Measurements from ENCODE around the gene SSX2IP.
"Not testable (repeated sequence)": the region's sequence is repeated elsewhere in the genome, so short reads cannot be mapped to it uniquely, and the experiment has no call there.

The SSX2IP gene

DNA sequence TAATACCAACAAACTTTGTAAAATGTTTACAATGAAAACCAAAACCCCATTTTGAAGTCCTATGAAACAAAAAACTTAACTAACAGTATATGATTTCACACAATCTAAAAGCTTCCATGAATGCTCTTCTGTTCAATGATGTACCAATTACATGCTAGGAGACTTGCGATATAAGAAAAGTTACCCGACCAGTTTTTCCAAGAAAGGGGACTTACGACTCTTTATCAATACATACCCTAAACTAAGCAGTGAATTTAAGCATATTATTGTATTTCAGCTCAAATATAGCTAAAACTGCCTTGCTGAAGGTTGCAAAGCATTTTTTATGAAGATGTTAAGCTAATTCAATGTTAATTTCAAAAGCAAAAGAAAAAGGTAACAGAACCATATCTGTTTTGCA lies 15.6 kb downstream of the SSX2IP start:
- no peak for DNase-seq

GRCh38 chr1:84674021-84674420 lies 16.2 kb downstream of the SSX2IP start:
- no peak for DNase-seq

DNA sequence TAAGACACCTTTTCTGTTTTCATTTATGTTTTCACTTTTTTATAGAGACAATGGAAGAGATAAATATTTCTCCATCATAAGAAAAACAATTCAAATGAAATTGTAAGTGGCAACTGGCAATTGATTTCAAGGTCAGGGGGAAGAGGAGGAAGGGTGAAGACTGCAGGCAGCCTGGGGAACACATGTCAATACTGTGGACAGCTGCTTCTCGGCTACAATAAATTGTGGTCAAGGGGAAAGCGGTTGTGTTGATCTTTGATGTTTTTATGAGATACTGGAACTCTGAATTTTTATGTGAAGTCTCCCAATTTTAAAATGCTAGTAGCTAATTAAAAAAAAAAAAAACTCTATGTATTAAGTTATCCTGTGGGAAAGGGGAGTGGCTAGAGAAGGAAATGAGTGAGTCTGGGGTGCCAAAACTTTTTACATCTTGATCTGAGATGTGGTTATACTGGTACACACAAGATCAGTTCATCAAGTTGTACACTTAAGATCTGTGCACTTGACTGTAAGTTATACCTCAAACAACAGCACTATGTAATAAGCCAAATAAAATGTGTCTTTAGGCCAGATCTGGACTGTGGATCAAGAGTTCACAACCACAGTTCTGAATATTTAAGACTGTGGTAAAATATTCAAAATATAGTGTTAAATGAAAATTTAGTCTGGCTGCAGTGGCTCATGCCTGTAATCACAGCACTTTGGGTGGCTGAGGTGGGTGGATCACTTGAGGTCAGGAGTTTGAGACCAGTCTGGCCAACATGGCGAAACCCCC lies 18.0 kb downstream of the SSX2IP start:
- DNase-seq = no peak

- DNase-seq = no peak
These were observed 20.4 kb downstream of the SSX2IP start for GRCh38 chr1:84669831-84670230.

DNA sequence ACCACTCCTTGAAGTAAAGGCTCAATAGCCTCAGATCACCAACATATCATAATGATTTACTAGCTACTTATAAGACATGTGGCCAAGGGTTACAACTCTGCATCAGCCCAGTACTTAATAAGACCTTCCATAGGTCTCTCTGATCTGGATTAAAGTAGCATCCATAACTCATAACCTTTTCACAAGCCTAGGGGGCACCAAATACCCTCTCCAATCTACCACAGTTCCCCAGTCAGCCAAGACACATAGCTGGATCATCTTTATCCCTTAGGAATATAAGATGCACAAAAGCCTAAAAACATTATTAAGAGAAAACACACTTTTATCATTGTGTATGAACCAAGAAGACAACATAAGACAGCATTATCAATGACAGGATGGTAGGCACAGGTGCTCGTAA lies 22.1 kb downstream of the SSX2IP start:
- DNase-seq = no peak

GRCh38 chr1:84665703-84666317 lies 24.5 kb downstream of the SSX2IP start:
- no peak for DNase-seq

- no peak for DNase-seq
These were observed 37.1 kb downstream of the SSX2IP start for GRCh38 chr1:84653130-84653677.

GRCh38 chr1:84644472-84644871 lies 45.8 kb downstream of the SSX2IP start:
- DNase-seq = no peak

DNA sequence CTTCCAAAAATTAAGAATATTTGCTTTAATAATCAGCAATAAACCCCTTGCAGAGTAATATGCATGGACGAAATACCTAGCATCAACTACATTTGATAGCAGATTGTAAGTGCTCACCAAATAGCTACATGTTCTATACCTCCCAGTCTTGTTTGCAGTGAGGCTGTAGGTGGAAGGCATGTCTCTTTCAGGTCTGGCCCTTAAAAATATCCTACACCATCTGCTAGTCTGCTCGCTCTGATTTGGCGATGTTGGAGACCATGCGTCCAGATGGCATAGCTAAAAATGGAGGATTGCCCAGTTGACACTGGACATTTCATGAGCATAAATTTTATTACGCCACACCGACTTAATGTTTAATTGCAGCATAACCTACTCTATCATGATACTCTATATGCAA lies 47.1 kb downstream of the SSX2IP start:
- no peak for DNase-seq

DNA sequence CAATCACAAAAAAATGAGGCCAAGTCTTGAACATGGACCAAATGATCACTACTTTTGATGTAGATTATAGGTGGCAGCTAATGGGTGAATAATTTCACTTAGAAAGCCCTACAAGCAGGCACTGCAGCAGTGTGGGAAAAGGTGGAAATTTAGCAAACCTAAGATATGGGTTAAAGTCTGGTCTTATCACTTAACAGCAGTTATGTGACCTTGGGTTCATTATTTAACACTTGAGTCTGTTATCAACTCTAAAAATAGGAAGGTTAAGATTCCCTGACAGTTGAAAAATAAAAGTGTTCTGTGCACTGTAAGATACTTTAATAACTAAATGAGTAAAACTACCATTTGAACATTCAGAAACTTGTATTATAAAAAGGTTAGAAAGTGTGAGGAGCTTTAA lies 47.5 kb downstream of the SSX2IP start:
- no peak for DNase-seq

DNA sequence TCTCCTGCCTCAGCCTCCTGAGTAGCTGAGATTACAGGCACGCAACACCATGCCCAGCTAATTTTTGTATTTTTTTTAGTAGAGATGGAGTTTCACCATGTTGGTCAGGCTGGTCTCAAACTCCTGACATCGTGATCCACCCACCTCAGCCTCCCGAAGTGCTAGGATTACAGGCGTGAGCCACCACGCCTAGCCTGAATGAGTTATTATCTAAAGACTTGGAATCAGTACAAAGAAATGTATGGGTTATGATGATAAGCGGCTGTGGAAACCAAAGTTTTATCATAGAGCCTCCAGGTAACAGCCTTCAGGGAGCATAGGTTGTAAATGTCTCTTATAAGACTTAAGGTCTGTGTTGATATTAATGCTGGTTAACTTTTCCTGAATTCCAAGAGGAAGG lies 50.5 kb downstream of the SSX2IP start:
- DNase-seq = not testable (repeated sequence)

GRCh38 chr1:84635429-84635828 lies 54.8 kb downstream of the SSX2IP start:
- DNase-seq = peak; percentile 74

DNA sequence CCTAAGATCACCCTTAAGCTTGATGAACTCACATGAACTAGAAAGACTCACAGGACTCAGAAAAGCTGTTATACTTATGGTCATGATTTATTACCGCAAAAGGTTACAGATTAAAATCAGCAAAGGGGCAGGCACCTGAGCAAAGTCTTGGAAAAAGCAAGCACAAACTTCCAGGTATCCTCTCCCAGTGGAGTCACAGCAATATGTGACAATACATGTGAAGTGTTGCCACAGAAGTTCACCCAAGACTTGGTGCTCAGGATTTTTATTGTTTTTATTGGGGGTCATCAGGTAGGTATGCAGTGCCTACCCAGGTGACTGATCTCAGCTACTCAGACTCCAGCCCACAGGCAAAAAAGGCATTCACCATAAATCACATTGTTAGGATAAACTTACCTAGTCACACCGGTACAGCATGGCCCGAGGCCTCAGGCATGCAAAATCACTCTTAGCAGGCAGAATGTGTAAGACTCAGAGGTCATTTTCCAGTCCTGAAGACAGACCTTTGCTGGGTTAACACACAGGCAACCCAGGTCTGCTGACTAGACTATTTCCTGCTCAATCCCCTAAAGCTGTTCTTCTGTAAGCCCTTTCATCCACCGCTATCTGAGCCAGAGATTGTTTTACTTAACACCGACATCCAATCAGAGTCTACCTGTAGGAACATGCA lies 55.6 kb downstream of the SSX2IP start:
- DNase-seq = peak; percentile 98

GRCh38 chr1:84632673-84633434 lies 57.4 kb downstream of the SSX2IP start:
- peak; percentile 88 for DNase-seq

GRCh38 chr1:84632137-84632536 lies 58.1 kb downstream of the SSX2IP start:
- DNase-seq = no peak

DNA sequence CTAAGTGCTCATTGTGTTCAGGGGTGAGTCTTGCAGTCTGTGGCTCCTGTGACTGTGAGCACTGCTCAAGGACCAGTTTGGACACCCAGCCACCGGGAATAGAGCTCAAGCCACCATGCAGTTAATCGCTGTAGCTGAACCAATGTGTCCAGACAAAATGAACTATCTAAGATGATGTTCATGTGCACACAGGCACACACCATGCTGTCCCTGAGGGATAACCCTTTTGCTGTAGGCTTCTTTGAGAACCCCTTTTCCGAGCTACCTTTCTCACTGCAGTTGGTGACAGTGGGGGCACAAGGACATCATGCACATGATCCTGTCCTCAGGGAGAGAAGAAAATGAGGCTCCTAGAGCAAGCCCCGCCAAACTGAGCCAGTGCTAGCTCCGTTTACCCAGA lies 65.4 kb downstream of the SSX2IP start:
- no peak for DNase-seq

DNA sequence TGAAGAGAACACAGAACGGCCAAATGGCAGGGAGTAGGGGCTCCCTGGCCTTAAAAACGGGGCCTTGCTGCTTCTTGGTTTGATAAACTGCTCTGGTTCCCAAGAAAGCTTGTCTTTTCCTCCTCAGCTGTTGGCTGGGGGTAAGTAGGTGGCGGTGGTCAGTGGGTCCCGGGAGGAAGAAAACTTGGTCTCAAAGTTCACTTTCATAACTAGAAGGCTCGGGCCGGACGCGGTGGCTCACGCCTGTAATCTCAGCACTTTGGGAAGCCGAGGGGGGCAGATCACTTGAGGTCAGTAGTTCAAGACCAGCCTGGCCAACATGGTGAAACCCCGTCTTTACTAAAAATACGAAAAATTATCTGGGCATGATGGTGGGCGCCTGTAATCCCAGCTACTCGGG lies 68.7 kb downstream of the SSX2IP start:
- no peak for DNase-seq

GRCh38 chr1:84620720-84621313 lies 69.4 kb downstream of the SSX2IP start:
- peak; percentile 92 for DNase-seq

DNA sequence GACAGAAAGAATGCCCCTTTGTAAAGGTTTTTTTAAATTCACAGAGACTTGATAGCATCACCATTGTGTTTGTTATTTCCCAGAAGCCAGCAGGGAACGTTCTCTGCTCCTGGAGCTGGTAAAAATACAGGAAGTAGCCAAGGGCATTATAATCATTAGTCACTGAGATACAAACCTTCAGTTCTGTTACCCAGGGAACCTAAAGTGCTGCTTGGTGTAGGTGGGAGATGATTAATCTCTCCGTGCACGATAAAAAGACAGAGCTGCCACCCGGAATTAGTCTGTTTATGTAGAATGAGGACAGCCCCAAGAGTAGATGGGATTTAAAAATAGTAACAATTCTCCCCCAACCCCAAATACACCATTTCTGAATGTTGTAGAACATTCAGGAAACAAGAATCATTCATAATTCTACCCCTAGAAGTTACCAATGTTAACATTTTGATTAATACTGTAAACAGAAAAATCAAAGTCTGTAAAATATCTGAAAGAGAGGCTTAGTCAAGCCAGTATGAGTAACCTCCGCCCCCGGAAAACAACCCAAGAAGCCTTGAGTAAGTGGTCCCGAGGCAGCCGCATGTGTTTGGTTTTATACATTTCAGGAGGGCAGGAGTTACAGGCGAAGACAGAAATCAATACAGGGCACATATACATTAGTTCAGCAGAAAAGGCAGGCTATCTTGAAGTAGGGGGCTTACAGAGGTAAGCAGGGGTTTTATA lies 70.7 kb downstream of the SSX2IP start:
- DNase-seq = no peak

GRCh38 chr1:84617349-84617748 lies 72.9 kb downstream of the SSX2IP start:
- DNase-seq = no peak

DNA sequence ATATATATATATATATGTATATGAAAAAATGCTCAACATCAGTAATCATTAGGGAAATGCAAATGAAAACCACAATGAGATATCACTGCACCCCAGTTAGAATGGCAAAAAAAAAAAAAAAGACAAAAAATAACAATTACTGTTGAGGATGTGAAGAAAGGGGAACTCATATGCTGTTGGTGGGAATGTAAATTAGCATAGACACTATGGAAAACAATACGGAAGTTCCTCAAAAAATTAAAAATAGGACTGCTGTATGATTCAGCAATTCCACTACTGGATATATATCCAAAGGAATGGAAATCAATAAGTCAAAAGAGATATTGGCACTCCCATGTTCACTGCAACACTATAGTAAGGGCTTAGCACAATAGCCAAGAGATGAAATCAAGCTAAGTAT lies 74.5 kb downstream of the SSX2IP start:
- DNase-seq = no peak

GRCh38 chr1:84613887-84614286 lies 76.4 kb downstream of the SSX2IP start:
- no peak for DNase-seq
